SK-N-SH treated with all-trans-retinoic acid at 6 μM for 48 hours (cell line): ENCODE measurements around the gene CNPY1.

Source experiments
- ATAC-seq: fragments of 200-7000 bp; cut with Tn5 transposase; 3 replicates; pipeline ENCODE4 v1.9.1; 2020; ENCODE audit warnings: mild to moderate bottlenecking, moderate library complexity
- BACH2 ChIP-seq: fragments of 250-450 bp; sonication (Bioruptor Pico); IDR thresholded peaks from 2 replicates; pipeline ENCODE4 v1.9.0; 2021; ENCODE audit warnings: mild to moderate bottlenecking, borderline replicate concordance
- CSDC2 ChIP-seq: fragments of 250-450 bp; sonication (Bioruptor Pico); IDR thresholded peaks from 2 replicates; pipeline ENCODE4 v1.5.0; 2020; ENCODE audit warnings: mild to moderate bottlenecking, moderate library complexity
- CSRNP3 ChIP-seq: fragments of 250-450 bp; sonication (Bioruptor Pico); IDR thresholded peaks from 2 replicates; pipeline ENCODE4 v1.5.1; 2021; ENCODE audit warnings: mild to moderate bottlenecking, moderate library complexity
- ESRRG ChIP-seq: fragments of 250-450 bp; sonication (Bioruptor Pico); IDR thresholded peaks from 2 replicates; pipeline ENCODE4 v1.6.1; 2021; ENCODE audit warnings: mild to moderate bottlenecking
- GLIS3 ChIP-seq: fragments of 250-450 bp; sonication (Bioruptor Pico); IDR thresholded peaks from 2 replicates; pipeline ENCODE4 v1.5.0; 2020; ENCODE audit warnings: mild to moderate bottlenecking, moderate library complexity
- ISL1 ChIP-seq: fragments of 250-450 bp; sonication (Bioruptor Pico); IDR thresholded peaks from 2 replicates; pipeline ENCODE4 v2.1.2; 2022; ENCODE audit warnings: mild to moderate bottlenecking, moderate library complexity
- POU6F1 ChIP-seq: fragments of 250-450 bp; sonication (Bioruptor Pico); IDR thresholded peaks from 2 replicates; pipeline ENCODE4 v1.8.0; 2021; ENCODE audit warnings: low read depth, mild to moderate bottlenecking, moderate library complexity, borderline replicate concordance
- PPARA ChIP-seq: fragments of 250-450 bp; sonication (Bioruptor Pico); IDR thresholded peaks from 2 replicates; pipeline ENCODE4 v1.5.0; 2020; ENCODE audit warnings: mild to moderate bottlenecking, borderline replicate concordance
- RARB ChIP-seq: fragments of 250-450 bp; sonication (Bioruptor Pico); IDR thresholded peaks from 2 replicates; pipeline ENCODE4 v1.8.0; 2021; ENCODE audit warnings: mild to moderate bottlenecking, moderate library complexity
- SNAI2 ChIP-seq: fragments of 250-450 bp; sonication (Bioruptor Pico); IDR thresholded peaks from 2 replicates; pipeline ENCODE4 v1.5.0; 2020; ENCODE audit warnings: mild to moderate bottlenecking, moderate library complexity
- TCF4 ChIP-seq: fragments of 250-450 bp; sonication (Bioruptor Pico); IDR thresholded peaks from 2 replicates; pipeline ENCODE4 v1.8.0; 2021; ENCODE audit warnings: mild to moderate bottlenecking, moderate library complexity, borderline replicate concordance
- ZC3H10 ChIP-seq: fragments of 250-450 bp; sonication (Bioruptor Pico); IDR thresholded peaks from 2 replicates; pipeline ENCODE4 v1.5.1; 2021; ENCODE audit warnings: mild to moderate bottlenecking, moderate library complexity
- ZFP3 ChIP-seq: fragments of 250-450 bp; sonication (Bioruptor Pico); IDR thresholded peaks from 2 replicates; pipeline ENCODE4 v1.5.0; 2020; ENCODE audit warnings: mild to moderate bottlenecking, moderate library complexity
- ZFP30 ChIP-seq: fragments of 450-650 bp; formaldehyde crosslinking; IDR thresholded peaks from 2 replicates; pipeline ENCODE4 v1.5.0; 2022; ENCODE audit warnings: mild to moderate bottlenecking, moderate library complexity
- ZNF565 ChIP-seq: fragments of 450-650 bp; formaldehyde crosslinking; conservative IDR thresholded peaks from 2 replicates; pipeline ENCODE4 v1.5.0; 2020; ENCODE audit warnings: low read depth, mild to moderate bottlenecking, moderate library complexity
- ZNF70 ChIP-seq: fragments of 450-650 bp; formaldehyde crosslinking; IDR thresholded peaks from 2 replicates; pipeline ENCODE4 v1.5.0; 2020; ENCODE audit warnings: mild to moderate bottlenecking, moderate library complexity
- ZNF8 ChIP-seq: fragments of 450-650 bp; formaldehyde crosslinking; IDR thresholded peaks from 2 replicates; pipeline ENCODE4 v1.5.0; 2020; ENCODE audit warnings: mild to moderate bottlenecking, moderate library complexity
- TF ChIP-seq, protein P1 (sequence below): fragments of 250-450 bp; sonication (Bioruptor Pico); IDR thresholded peaks from 2 replicates; pipeline ENCODE4 v1.5.0; 2020; ENCODE audit warnings: mild to moderate bottlenecking, moderate library complexity
- TF ChIP-seq, protein P2 (sequence below): fragments of 250-450 bp; sonication (Bioruptor Pico); IDR thresholded peaks from 2 replicates; pipeline ENCODE4 v1.5.1; 2020; ENCODE audit warnings: low read depth, mild to moderate bottlenecking, moderate library complexity
- TF ChIP-seq, protein P3 (sequence below): fragments of 250-450 bp; sonication (Bioruptor Pico); IDR thresholded peaks from 2 replicates; pipeline ENCODE4 v1.8.0; 2020; ENCODE audit warnings: mild to moderate bottlenecking, moderate library complexity, borderline replicate concordance

The CNPY1 gene

GRCh38 chr7:155547161-155547791 is 917 bp upstream of the CNPY1 start:
- TF ChIP-seq POU6F1 (CRISPR knock-in tag) (no peak), ZFP3 (CRISPR knock-in tag) (no peak), ZNF8 (CRISPR knock-in tag) (no peak), GLIS3 (CRISPR knock-in tag) (no peak), ESRRG (CRISPR knock-in tag) (no peak), PPARA (CRISPR knock-in tag) (no peak), CSDC2 (CRISPR knock-in tag) (no peak), TCF4 (CRISPR knock-in tag) (no peak), SNAI2 (CRISPR knock-in tag) (no peak), RARB (CRISPR knock-in tag) (no peak), CSRNP3 (CRISPR knock-in tag) (no peak), ISL1 (CRISPR knock-in tag) (no peak), ZNF565 (CRISPR knock-in tag) (no peak), ZFP30 (CRISPR knock-in tag) (no peak), BACH2 (no peak)
- TF ChIP-seq, protein P1, sequence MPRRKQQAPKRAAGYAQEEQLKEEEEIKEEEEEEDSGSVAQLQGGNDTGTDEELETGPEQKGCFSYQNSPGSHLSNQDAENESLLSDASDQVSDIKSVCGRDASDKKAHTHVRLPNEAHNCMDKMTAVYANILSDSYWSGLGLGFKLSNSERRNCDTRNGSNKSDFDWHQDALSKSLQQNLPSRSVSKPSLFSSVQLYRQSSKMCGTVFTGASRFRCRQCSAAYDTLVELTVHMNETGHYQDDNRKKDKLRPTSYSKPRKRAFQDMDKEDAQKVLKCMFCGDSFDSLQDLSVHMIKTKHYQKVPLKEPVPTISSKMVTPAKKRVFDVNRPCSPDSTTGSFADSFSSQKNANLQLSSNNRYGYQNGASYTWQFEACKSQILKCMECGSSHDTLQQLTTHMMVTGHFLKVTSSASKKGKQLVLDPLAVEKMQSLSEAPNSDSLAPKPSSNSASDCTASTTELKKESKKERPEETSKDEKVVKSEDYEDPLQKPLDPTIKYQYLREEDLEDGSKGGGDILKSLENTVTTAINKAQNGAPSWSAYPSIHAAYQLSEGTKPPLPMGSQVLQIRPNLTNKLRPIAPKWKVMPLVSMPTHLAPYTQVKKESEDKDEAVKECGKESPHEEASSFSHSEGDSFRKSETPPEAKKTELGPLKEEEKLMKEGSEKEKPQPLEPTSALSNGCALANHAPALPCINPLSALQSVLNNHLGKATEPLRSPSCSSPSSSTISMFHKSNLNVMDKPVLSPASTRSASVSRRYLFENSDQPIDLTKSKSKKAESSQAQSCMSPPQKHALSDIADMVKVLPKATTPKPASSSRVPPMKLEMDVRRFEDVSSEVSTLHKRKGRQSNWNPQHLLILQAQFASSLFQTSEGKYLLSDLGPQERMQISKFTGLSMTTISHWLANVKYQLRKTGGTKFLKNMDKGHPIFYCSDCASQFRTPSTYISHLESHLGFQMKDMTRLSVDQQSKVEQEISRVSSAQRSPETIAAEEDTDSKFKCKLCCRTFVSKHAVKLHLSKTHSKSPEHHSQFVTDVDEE, result no peak
- TF ChIP-seq, protein P2, sequence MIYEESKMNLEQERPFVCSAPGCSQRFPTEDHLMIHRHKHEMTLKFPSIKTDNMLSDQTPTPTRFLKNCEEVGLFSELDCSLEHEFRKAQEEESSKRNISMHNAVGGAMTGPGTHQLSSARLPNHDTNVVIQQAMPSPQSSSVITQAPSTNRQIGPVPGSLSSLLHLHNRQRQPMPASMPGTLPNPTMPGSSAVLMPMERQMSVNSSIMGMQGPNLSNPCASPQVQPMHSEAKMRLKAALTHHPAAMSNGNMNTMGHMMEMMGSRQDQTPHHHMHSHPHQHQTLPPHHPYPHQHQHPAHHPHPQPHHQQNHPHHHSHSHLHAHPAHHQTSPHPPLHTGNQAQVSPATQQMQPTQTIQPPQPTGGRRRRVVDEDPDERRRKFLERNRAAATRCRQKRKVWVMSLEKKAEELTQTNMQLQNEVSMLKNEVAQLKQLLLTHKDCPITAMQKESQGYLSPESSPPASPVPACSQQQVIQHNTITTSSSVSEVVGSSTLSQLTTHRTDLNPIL (CRISPR knock-in tag), result no peak
- TF ChIP-seq, protein P3, sequence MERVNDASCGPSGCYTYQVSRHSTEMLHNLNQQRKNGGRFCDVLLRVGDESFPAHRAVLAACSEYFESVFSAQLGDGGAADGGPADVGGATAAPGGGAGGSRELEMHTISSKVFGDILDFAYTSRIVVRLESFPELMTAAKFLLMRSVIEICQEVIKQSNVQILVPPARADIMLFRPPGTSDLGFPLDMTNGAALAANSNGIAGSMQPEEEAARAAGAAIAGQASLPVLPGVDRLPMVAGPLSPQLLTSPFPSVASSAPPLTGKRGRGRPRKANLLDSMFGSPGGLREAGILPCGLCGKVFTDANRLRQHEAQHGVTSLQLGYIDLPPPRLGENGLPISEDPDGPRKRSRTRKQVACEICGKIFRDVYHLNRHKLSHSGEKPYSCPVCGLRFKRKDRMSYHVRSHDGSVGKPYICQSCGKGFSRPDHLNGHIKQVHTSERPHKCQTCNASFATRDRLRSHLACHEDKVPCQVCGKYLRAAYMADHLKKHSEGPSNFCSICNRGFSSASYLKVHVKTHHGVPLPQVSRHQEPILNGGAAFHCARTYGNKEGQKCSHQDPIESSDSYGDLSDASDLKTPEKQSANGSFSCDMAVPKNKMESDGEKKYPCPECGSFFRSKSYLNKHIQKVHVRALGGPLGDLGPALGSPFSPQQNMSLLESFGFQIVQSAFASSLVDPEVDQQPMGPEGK (CRISPR knock-in tag), result no peak
- ATAC-seq, result no peak

DNA sequence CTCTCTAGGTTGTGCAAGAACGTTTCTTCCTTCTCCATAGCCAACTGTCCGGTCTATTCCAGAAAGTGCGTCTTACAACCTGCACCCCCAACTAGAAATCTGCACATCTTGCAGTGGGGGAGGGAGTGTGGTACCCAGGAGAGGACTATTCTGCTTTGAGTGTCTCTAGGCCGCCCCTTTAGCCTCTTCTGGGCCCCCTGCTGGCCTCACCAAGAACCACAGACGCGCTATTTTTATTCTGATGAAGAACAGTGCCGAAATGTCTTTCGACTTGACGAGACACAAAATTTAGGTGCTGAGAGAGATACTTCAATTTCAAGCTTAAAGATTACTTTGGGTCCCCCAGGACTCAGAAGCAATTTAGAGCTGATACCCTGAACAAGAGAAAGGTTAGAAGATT is 1.0 kb downstream of the CNPY1 start:
- ATAC-seq, result no peak
- TF ChIP-seq, protein P3 (CRISPR knock-in tag), result no peak
- TF ChIP-seq ESRRG (CRISPR knock-in tag), result no peak
- no peak for TF ChIP-seq ZNF565 (CRISPR knock-in tag)
- no peak for TF ChIP-seq SNAI2 (CRISPR knock-in tag)
- no peak for TF ChIP-seq GLIS3 (CRISPR knock-in tag)
- TF ChIP-seq RARB (CRISPR knock-in tag), result no peak
- TF ChIP-seq ZNF70 (CRISPR knock-in tag), result no peak
- TF ChIP-seq ZC3H10 (CRISPR knock-in tag), result no peak
- no peak for TF ChIP-seq PPARA (CRISPR knock-in tag)
- no peak for TF ChIP-seq ZFP3 (CRISPR knock-in tag)
- no peak for TF ChIP-seq BACH2
- TF ChIP-seq TCF4 (CRISPR knock-in tag), result no peak
- TF ChIP-seq, all 23 proteins: peak for 0
